ENCODE measurements around the gene STING1.

DNA sequence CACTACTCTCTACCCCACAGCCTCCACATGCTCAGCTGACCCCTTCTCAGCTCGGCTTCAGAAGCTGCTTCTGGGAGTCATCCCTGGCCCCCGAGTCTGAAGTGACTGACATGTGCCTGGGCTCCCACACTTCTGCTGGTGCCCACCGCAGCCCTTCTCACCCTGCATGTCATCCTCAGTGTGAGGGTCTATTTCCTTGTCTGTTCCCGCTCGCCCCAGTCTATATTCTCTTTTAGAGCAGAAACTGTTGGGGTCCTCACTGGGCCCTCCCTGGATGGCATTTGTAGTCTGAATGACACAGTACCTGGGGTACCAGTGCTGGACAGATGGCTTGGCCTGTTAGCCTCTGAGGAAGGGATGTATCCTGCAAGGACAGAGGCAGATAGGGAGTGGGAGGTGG is 25.3 kb downstream of the STING1 start:
- TF ChIP-seq CTCF (IDR thresholded peaks at IDR 0.05; ENCODE audit: extremely low read depth in 1 of 2, insufficient read depth in 1 of 2, low read depth in 1 of 2, low read length in 2 of 2) (no peak), EZH2 (IDR thresholded peaks at IDR 0.05; ENCODE audit: borderline replicate concordance, low read depth, low read length, severe bottlenecking) (no peak), MYC (IDR thresholded peaks at IDR 0.05; ENCODE audit: low read depth, low read length) (no peak), GATA2 (IDR thresholded peaks at IDR 0.05; ENCODE audit: insufficient read depth, insufficient read length, low read depth, low read length) (no peak)

All from endothelial cell of umbilical vein (primary cell).